T-helper 1 cell treated with Interleukin-12 subunit alpha and Interleukin-12 subunit beta and Interleukin-4 antibody, amounts not matched to agents 30 μg/mL and 1 μg/mL, for 36 hours (primary cell): Measurements from ENCODE around the gene IL17REL.

Source experiments
- H3K27ac Mint-ChIP-seq: one replicate; pipeline ENCODE4 v1.8.0; 2021; ENCODE audit warnings: mild to moderate bottlenecking, mixed read lengths
- H3K27me3 Mint-ChIP-seq: one replicate; pipeline ENCODE4 v1.8.0; 2021; ENCODE audit warnings: low read depth, mixed read lengths
- H3K36me3 Mint-ChIP-seq: one replicate; pipeline ENCODE4 v1.8.0; 2021; ENCODE audit warnings: low read depth, mixed read lengths
- H3K4me1 Mint-ChIP-seq: one replicate; pipeline ENCODE4 v1.8.0; 2021; ENCODE audit warnings: low read depth, mixed read lengths
- H3K4me3 Mint-ChIP-seq: one replicate; pipeline ENCODE4 v1.8.0; 2021; ENCODE audit warnings: mild to moderate bottlenecking, moderate library complexity, mixed read lengths
- H3K9me3 Mint-ChIP-seq: one replicate; pipeline ENCODE4 v1.8.0; 2021; ENCODE audit warnings: mixed read lengths

IL17REL gene

GRCh38 chr22:50049299-50050195 is 37.0 kb upstream of the IL17REL start:
- Mint-ChIP-seq H3K4me3 (no peak overlapping the region), H3K27me3 (peaks cover 11% of the 10 kb centered on the region), H3K36me3 (no peaks in the 10 kb centered on the region), H3K27ac (no peak overlapping the region), H3K9me3 (peaks cover 18% of the 10 kb centered on the region), H3K4me1 (no peaks in the 10 kb centered on the region)

GRCh38 chr22:50048836-50049235 is 36.3 kb upstream of the IL17REL start:
- H3K27ac Mint-ChIP-seq: no peak overlapping the region
- peaks cover 16% of the 10 kb centered on the region for H3K27me3 Mint-ChIP-seq
- no peaks in the 10 kb centered on the region for H3K4me1 Mint-ChIP-seq
- H3K4me3 Mint-ChIP-seq: no peak overlapping the region
- peaks cover 15% of the 10 kb centered on the region for H3K9me3 Mint-ChIP-seq
- H3K36me3 Mint-ChIP-seq: no peaks in the 10 kb centered on the region

GRCh38 chr22:50048061-50048765 is 35.6 kb upstream of the IL17REL start:
- Mint-ChIP-seq H3K4me1 (no peaks in the 10 kb centered on the region), H3K36me3 (no peaks in the 10 kb centered on the region), H3K4me3 (no peak overlapping the region), H3K9me3 (peaks cover 9% of the 10 kb centered on the region), H3K27ac (no peak overlapping the region), H3K27me3 (peaks cover 22% of the 10 kb centered on the region)

- H3K9me3 Mint-ChIP-seq: peaks cover 3% of the 10 kb centered on the region
- peaks cover 29% of the 10 kb centered on the region for H3K27me3 Mint-ChIP-seq
- H3K4me1 Mint-ChIP-seq: no peaks in the 10 kb centered on the region
- H3K27ac Mint-ChIP-seq: no peak overlapping the region
- no peak overlapping the region for H3K4me3 Mint-ChIP-seq
- H3K36me3 Mint-ChIP-seq: no peaks in the 10 kb centered on the region
Observed at GRCh38 chr22:50047346-50047745, 34.8 kb upstream of the IL17REL start.

GRCh38 chr22:50046481-50047245 is 34.1 kb upstream of the IL17REL start:
- H3K27ac Mint-ChIP-seq: no peak overlapping the region
- H3K9me3 Mint-ChIP-seq: no peaks in the 10 kb centered on the region
- H3K27me3 Mint-ChIP-seq: peaks cover 30% of the 10 kb centered on the region
- H3K36me3 Mint-ChIP-seq: no peaks in the 10 kb centered on the region
- no peaks in the 10 kb centered on the region for H3K4me1 Mint-ChIP-seq
- H3K4me3 Mint-ChIP-seq: no peak overlapping the region

GRCh38 chr22:50046019-50046415 is 33.5 kb upstream of the IL17REL start:
- Mint-ChIP-seq H3K36me3 (no peaks in the 10 kb centered on the region), H3K27ac (no peak overlapping the region), H3K9me3 (no peaks in the 10 kb centered on the region), H3K4me1 (no peaks in the 10 kb centered on the region), H3K4me3 (no peak overlapping the region), H3K27me3 (peaks cover 24% of the 10 kb centered on the region)

GRCh38 chr22:50045211-50046018 is 32.9 kb upstream of the IL17REL start:
- Mint-ChIP-seq H3K27ac (no peak overlapping the region), H3K4me1 (no peaks in the 10 kb centered on the region), H3K36me3 (no peaks in the 10 kb centered on the region), H3K9me3 (no peaks in the 10 kb centered on the region), H3K27me3 (peaks cover 23% of the 10 kb centered on the region), H3K4me3 (no peak overlapping the region)

- Mint-ChIP-seq H3K4me3 (no peak overlapping the region), H3K27me3 (peaks cover 23% of the 10 kb centered on the region), H3K36me3 (no peaks in the 10 kb centered on the region), H3K4me1 (no peaks in the 10 kb centered on the region), H3K9me3 (no peaks in the 10 kb centered on the region), H3K27ac (no peak overlapping the region)
Observed at GRCh38 chr22:50044485-50045118, 32.0 kb upstream of the IL17REL start.

- Mint-ChIP-seq H3K27me3 (peaks cover 32% of the 10 kb centered on the region), H3K27ac (no peak overlapping the region), H3K4me3 (no peak overlapping the region), H3K36me3 (no peaks in the 10 kb centered on the region), H3K4me1 (no peaks in the 10 kb centered on the region), H3K9me3 (no peaks in the 10 kb centered on the region)
Observed at GRCh38 chr22:50041361-50042065, 28.9 kb upstream of the IL17REL start.

GRCh38 chr22:50040717-50041116 is 28.2 kb upstream of the IL17REL start:
- Mint-ChIP-seq H3K27me3 (peaks cover 32% of the 10 kb centered on the region), H3K4me1 (no peaks in the 10 kb centered on the region), H3K9me3 (no peaks in the 10 kb centered on the region), H3K4me3 (no peak overlapping the region), H3K27ac (no peak overlapping the region), H3K36me3 (no peaks in the 10 kb centered on the region)

- peaks cover 32% of the 10 kb centered on the region for H3K27me3 Mint-ChIP-seq
- H3K4me1 Mint-ChIP-seq: no peaks in the 10 kb centered on the region
- no peak overlapping the region for H3K27ac Mint-ChIP-seq
- no peaks in the 10 kb centered on the region for H3K36me3 Mint-ChIP-seq
- no peak overlapping the region for H3K4me3 Mint-ChIP-seq
- no peaks in the 10 kb centered on the region for H3K9me3 Mint-ChIP-seq
Observed at GRCh38 chr22:50039669-50040443, 27.3 kb upstream of the IL17REL start.

- Mint-ChIP-seq H3K36me3 (no peaks in the 10 kb centered on the region), H3K27me3 (peaks cover 9% of the 10 kb centered on the region), H3K9me3 (no peaks in the 10 kb centered on the region), H3K27ac (no peak overlapping the region), H3K4me3 (no peak overlapping the region), H3K4me1 (peaks cover 1% of the 10 kb centered on the region)
Observed at GRCh38 chr22:50035976-50036724, 23.6 kb upstream of the IL17REL start.
